HG02852 (cell line): ENCODE measurements around the gene SEPHS2.
"Not testable (repeated sequence)": the region's sequence is repeated elsewhere in the genome, so short reads cannot be mapped to it uniquely, and the experiment has no call there.

Experiments used
- ATAC-seq: cut with Tn5 transposase; IDR thresholded peaks from one replicate; pipeline ENCODE4 v1.9.1; 2021; ENCODE audit warnings: mild to moderate bottlenecking, moderate library complexity; ENCODE audit not compliant: unreplicated experiment

SEPHS2 gene

GRCh38 chr16:30399435-30400186, 46.1 kb downstream of the SEPHS2 start:
- peak; percentile 8 for ATAC-seq

DNA sequence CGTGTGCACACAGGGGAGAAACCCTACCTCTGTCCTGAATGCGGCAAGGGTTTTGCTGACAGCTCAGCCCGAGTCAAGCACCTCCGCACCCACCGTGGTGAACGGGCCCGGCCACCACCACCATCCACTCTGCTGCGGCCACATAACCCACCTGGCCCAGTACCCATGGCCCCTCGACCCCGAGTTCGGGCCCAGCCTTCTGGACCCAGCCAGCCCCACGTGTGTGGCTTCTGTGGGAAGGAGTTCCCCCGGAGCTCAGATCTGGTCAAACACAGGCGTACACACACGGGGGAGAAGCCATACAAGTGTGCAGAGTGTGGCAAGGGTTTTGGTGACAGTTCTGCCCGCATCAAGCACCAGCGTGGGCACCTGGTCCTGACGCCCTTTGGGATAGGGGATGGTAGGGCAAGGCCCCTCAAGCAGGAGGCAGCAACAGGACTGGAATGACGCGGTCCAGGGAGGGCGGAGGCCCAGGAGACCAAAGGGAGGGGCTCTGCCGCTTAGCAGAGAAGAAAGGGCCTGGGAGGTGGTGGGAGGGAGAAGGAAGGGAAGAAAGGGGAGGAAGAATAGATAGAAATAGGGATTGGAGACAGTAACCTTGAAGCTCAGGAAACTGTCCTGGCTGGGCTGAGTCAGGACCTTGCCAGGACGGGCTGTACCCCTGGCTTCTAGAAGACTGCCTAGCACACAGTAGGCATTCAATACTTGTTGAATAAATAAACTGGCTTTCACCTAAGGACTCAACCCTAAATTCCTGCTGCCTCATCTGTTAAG, 46.8 kb downstream of the SEPHS2 start:
- ATAC-seq, result no peak

GRCh38 chr16:30397776-30398660, 47.7 kb downstream of the SEPHS2 start:
- ATAC-seq, result no peak

GRCh38 chr16:30397056-30397455, 48.6 kb downstream of the SEPHS2 start:
- no peak for ATAC-seq

DNA sequence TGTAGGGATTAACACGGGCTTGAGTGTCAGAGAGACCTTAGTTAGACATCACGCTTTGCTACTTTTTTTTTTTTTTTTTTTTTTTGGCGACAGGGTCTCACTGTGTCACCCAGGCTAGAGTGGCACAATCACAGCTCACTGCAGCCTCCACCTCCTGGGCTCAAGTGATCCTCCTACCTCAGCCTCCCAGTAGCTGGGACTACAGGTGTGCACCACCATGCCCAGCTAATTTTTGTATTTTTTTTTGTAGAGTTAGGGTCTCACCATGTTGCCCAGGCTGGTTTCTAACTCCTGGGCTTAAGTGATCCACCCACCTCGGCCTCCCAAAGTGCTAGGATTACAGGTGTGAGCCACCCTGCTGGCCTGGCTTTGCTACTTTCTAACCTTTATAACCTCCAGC, 49.0 kb downstream of the SEPHS2 start:
- not testable (repeated sequence) for ATAC-seq

GRCh38 chr16:30395992-30396585, 49.6 kb downstream of the SEPHS2 start:
- ATAC-seq, result peak; percentile 13

DNA sequence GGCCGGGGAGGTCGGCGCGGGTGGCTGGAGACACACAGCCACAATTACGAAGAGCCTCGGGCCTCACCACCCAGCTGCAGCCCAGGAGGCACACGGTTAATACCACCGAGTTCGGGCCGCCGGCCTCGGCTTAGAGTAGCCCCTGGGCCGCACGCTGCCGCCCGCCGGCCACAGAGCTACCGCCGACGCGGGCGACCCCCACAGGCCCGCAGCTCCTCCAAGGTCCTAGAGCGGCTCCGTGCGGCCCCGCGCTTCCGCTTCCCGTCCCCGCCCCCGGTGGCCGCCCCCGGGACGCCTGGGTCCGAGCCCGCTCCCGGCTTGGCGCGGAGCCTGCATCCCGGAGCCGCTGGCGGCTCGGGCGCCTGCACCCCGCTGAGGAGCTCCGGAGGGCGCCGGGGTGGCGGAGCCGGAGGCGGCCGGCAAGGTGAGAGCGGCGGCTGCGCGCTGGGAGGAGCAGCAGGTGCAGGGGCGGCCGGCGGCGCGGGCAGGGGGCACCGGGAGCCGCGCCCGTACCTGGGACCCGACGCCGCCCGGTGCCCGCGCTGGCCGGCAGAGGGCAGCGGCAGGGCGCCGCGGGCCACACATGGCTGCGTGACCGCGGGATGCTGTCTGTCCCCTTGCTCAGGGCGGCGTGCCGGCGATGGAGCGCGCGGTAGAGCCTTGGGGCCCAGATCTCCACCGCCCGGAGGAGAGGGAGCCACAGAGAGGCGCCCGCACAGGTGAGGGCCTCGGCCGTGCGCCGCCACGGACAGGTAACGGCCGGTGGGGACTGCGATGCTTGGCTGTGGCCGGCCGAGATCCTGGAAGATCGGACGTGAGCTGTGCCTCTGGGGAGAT, 50.3 kb downstream of the SEPHS2 start, which contains the start of gene ZNF48:
Gene ZNF48 (plus strand): TSS at position 266 of the 837 bp plus-strand sequence. CDS start 375 bp downstream, at position 641.
- ATAC-seq, result peak; percentile 62

GRCh38 chr16:30394592-30395154, 51.0 kb downstream of the SEPHS2 start:
- no peak for ATAC-seq
